ENCODE data around the gene ZNF189.
A peak's percentile ranks its signal among the peaks of the same experiment; 100 is the strongest.

The ZNF189 gene
- 3.4 to 40.9 (median 33.3) reads per million in 9 experiments for total RNA-seq

GRCh38 chr9:101398068-101398929 lies at the start of gene ZNF189, which contains the start of gene MRPL50:
TSS of gene ZNF189 (plus strand) at chr9:101398851. CDS start at chr9:101399157, 306 bp downstream.
TSS of gene MRPL50 (minus strand) at chr9:101398618. CDS start at chr9:101398592, 26 bp downstream.
- peak within 1 kb of the TSS; percentile 98 to 99 for H3K27ac Mint-ChIP-seq
- peaks cover 25% of the 10 kb centered on the region for H3K36me3 Mint-ChIP-seq (ENCODE audit: insufficient read depth)
- ATAC-seq (replicated peaks), result peak; percentile 93
- H3K4me3 Mint-ChIP-seq, result peak within 1 kb of the TSS; percentile 95 to 96
- peaks cover 45 to 77% of the 10 kb centered on the region in 2 donors for H3K4me1 Mint-ChIP-seq (ENCODE audit: low read depth in 2 of 2)
- no peaks in the 10 kb centered on the region for H3K9me3 Mint-ChIP-seq
- peak; percentile 94 to 96 (median 96) for DNase-seq
- H3K27me3 Mint-ChIP-seq, result no peaks in the 10 kb centered on the region

- no peaks in the 10 kb centered on the region for H3K4me1 Mint-ChIP-seq (ENCODE audit: low read depth in 2 of 2)
- DNase-seq (no peak), ATAC-seq (replicated peaks) (no peak)
- H3K36me3 Mint-ChIP-seq (ENCODE audit: insufficient read depth), result peaks cover 3% of the 10 kb centered on the region
- H3K4me3 Mint-ChIP-seq, result no peak overlapping the region
- no peak overlapping the region for H3K27ac Mint-ChIP-seq
- H3K9me3 Mint-ChIP-seq, result no peaks in the 10 kb centered on the region
- H3K27me3 Mint-ChIP-seq, result peaks cover 21 to 22% of the 10 kb centered on the region in 2 donors
Observed at GRCh38 chr9:101350285-101350684, 48.4 kb upstream of the ZNF189 start.

GRCh38 chr9:101352892-101353463 lies 45.7 kb upstream of the ZNF189 start:
- DNase-seq, result no peak
- no peaks in the 10 kb centered on the region for H3K9me3 Mint-ChIP-seq
- H3K4me1 Mint-ChIP-seq (ENCODE audit: low read depth in 2 of 2), result no peaks in the 10 kb centered on the region
- ATAC-seq (replicated peaks), result no peak
- H3K27ac Mint-ChIP-seq, result no peak overlapping the region
- peaks cover 16 to 18% of the 10 kb centered on the region in 2 donors for H3K27me3 Mint-ChIP-seq
- H3K36me3 Mint-ChIP-seq (ENCODE audit: insufficient read depth), result peaks cover 3% of the 10 kb centered on the region
- no peak overlapping the region for H3K4me3 Mint-ChIP-seq

GRCh38 chr9:101353683-101354082 lies 45.0 kb upstream of the ZNF189 start:
- H3K27me3 Mint-ChIP-seq, result peaks cover 14 to 18% of the 10 kb centered on the region in 2 donors
- H3K36me3 Mint-ChIP-seq (ENCODE audit: insufficient read depth), result peaks cover 3% of the 10 kb centered on the region
- H3K4me3 Mint-ChIP-seq, result no peak overlapping the region
- ATAC-seq (replicated peaks) (no peak), DNase-seq (no peak)
- no peak overlapping the region for H3K27ac Mint-ChIP-seq
- no peaks in the 10 kb centered on the region for H3K4me1 Mint-ChIP-seq (ENCODE audit: low read depth in 2 of 2)
- no peaks in the 10 kb centered on the region for H3K9me3 Mint-ChIP-seq

GRCh38 chr9:101354143-101354764 lies 44.4 kb upstream of the ZNF189 start:
- no peak overlapping the region for H3K27ac Mint-ChIP-seq
- peaks cover 9 to 13% of the 10 kb centered on the region in 2 donors for H3K27me3 Mint-ChIP-seq
- H3K4me1 Mint-ChIP-seq (ENCODE audit: low read depth in 2 of 2), result no peaks in the 10 kb centered on the region
- ATAC-seq (replicated peaks) (no peak), DNase-seq (no peak)
- no peak overlapping the region for H3K4me3 Mint-ChIP-seq
- no peaks in the 10 kb centered on the region for H3K9me3 Mint-ChIP-seq
- H3K36me3 Mint-ChIP-seq (ENCODE audit: insufficient read depth), result peaks cover 3% of the 10 kb centered on the region

GRCh38 chr9:101354765-101355708 lies 43.6 kb upstream of the ZNF189 start:
- H3K36me3 Mint-ChIP-seq (ENCODE audit: insufficient read depth), result peaks cover 3% of the 10 kb centered on the region
- no peaks in the 10 kb centered on the region for H3K4me1 Mint-ChIP-seq (ENCODE audit: low read depth in 2 of 2)
- H3K4me3 Mint-ChIP-seq, result no peak overlapping the region
- H3K9me3 Mint-ChIP-seq, result no peaks in the 10 kb centered on the region
- DNase-seq (no peak), ATAC-seq (replicated peaks) (no peak)
- no peak overlapping the region for H3K27ac Mint-ChIP-seq
- H3K27me3 Mint-ChIP-seq, result peaks cover 8 to 11% of the 10 kb centered on the region in 2 donors

GRCh38 chr9:101356619-101357018 lies 42.0 kb upstream of the ZNF189 start:
- H3K27ac Mint-ChIP-seq, result no peak overlapping the region
- H3K36me3 Mint-ChIP-seq (ENCODE audit: insufficient read depth), result peaks cover 3% of the 10 kb centered on the region
- DNase-seq (no peak), ATAC-seq (replicated peaks) (no peak)
- H3K4me3 Mint-ChIP-seq, result no peak overlapping the region
- H3K4me1 Mint-ChIP-seq (ENCODE audit: low read depth in 2 of 2), result no peaks in the 10 kb centered on the region
- H3K27me3 Mint-ChIP-seq, result peaks cover 8 to 11% of the 10 kb centered on the region in 2 donors
- H3K9me3 Mint-ChIP-seq, result no peaks in the 10 kb centered on the region

- Mint-ChIP-seq H3K9me3 (no peaks in the 10 kb centered on the region), H3K4me1 (ENCODE audit: low read depth in 2 of 2) (no peaks in the 10 kb centered on the region), H3K27me3 (peaks cover 9 to 15% of the 10 kb centered on the region in 2 donors), H3K27ac (no peak overlapping the region), H3K4me3 (no peak overlapping the region), H3K36me3 (ENCODE audit: insufficient read depth) (peaks cover 2% of the 10 kb centered on the region)
- ATAC-seq (replicated peaks) (no peak), DNase-seq (no peak)
Observed at GRCh38 chr9:101359679-101360078, 39.0 kb upstream of the ZNF189 start.

- Mint-ChIP-seq H3K27ac (no peak overlapping the region), H3K36me3 (ENCODE audit: insufficient read depth) (no peaks in the 10 kb centered on the region), H3K9me3 (no peaks in the 10 kb centered on the region), H3K4me3 (no peak overlapping the region), H3K27me3 (peaks cover 9 to 15% of the 10 kb centered on the region in 2 donors), H3K4me1 (ENCODE audit: low read depth in 2 of 2) (no peaks in the 10 kb centered on the region)
- DNase-seq, result no peak
- ATAC-seq (replicated peaks), result no peak
Observed at GRCh38 chr9:101360647-101361046, 38.0 kb upstream of the ZNF189 start.

GRCh38 chr9:101362450-101362849 lies 36.2 kb upstream of the ZNF189 start:
- Mint-ChIP-seq H3K4me3 (no peak overlapping the region), H3K9me3 (no peaks in the 10 kb centered on the region), H3K27ac (no peak overlapping the region), H3K4me1 (ENCODE audit: low read depth in 2 of 2) (no peaks in the 10 kb centered on the region), H3K27me3 (peaks cover 9 to 18% of the 10 kb centered on the region in 2 donors), H3K36me3 (ENCODE audit: insufficient read depth) (no peaks in the 10 kb centered on the region)
- ATAC-seq (replicated peaks) (no peak), DNase-seq (no peak)

- no peak for ATAC-seq (replicated peaks)
- no peak for DNase-seq
- Mint-ChIP-seq H3K27me3 (peaks cover 17 to 26% of the 10 kb centered on the region in 2 donors), H3K4me3 (no peak overlapping the region), H3K36me3 (ENCODE audit: insufficient read depth) (no peaks in the 10 kb centered on the region), H3K4me1 (ENCODE audit: low read depth in 2 of 2) (no peaks in the 10 kb centered on the region), H3K27ac (no peak overlapping the region), H3K9me3 (no peaks in the 10 kb centered on the region)
Observed at GRCh38 chr9:101365181-101365580, 33.5 kb upstream of the ZNF189 start.

- H3K9me3 Mint-ChIP-seq, result no peaks in the 10 kb centered on the region
- ATAC-seq (replicated peaks), result no peak
- no peak for DNase-seq
- no peak overlapping the region for H3K27ac Mint-ChIP-seq
- H3K4me3 Mint-ChIP-seq, result no peak overlapping the region
- peaks cover 21 to 36% of the 10 kb centered on the region in 2 donors for H3K27me3 Mint-ChIP-seq
- H3K36me3 Mint-ChIP-seq (ENCODE audit: insufficient read depth), result no peaks in the 10 kb centered on the region
- no peaks in the 10 kb centered on the region for H3K4me1 Mint-ChIP-seq (ENCODE audit: low read depth in 2 of 2)
Observed at GRCh38 chr9:101366038-101366756, 32.5 kb upstream of the ZNF189 start.

Data from effector memory CD8-positive, alpha-beta T cell (primary cell).